Right cardiac atrium (tissue), 5 donors: ENCODE measurements around the gene INTS4. TPM values are rescaled to one million over a fixed set of nuclear protein-coding genes. Genes with fewer than 3 reads are reported as not detected.
A peak's percentile ranks its signal among the peaks of the same experiment; 100 is the strongest.
"Not testable (repeated sequence)": the region's sequence is repeated elsewhere in the genome, so short reads cannot be mapped to it uniquely, and the experiment has no call there.

ENCODE experiments used
- ATAC-seq, 2 donors: fragments of 200-7000 bp; cut with Tn5 transposase; one replicate each; pipeline versions ENCODE4 v1.8.0 to v1.9.1; 2020; ENCODE audit warnings: moderate library complexity in 2 of 2, mild to moderate bottlenecking in 1 of 2
- DNase-seq, 3 donors: peaks; one replicate each; pipeline ENCODE4 v3.0.0-alpha.2; 2020
- H3K27ac ChIP-seq: one replicate; pipeline ENCODE4 v1.5.1; 2013; ENCODE audit warnings: mild to moderate bottlenecking, low read length, control low read depth, moderate library complexity
- H3K27me3 ChIP-seq: one replicate; pipeline ENCODE4 v1.6.1; 2013; ENCODE audit not compliant: control insufficient read depth, insufficient read depth
- H3K4me1 ChIP-seq: one replicate; pipeline ENCODE4 v1.6.1; 2013; ENCODE audit warnings: low read length; ENCODE audit not compliant: control insufficient read depth, insufficient read depth
- H3K4me3 ChIP-seq: one replicate; pipeline ENCODE4 v1.5.1; 2013; ENCODE audit warnings: low read length, control low read depth
- H3K9me3 ChIP-seq: one replicate; pipeline ENCODE4 v1.6.1; 2013; ENCODE audit warnings: low read length; ENCODE audit not compliant: control insufficient read depth
- WGBS: extraction: QIAGEN DNeasy Blood & Tissue Kit; methylation state at CpG from one replicate; pipeline ENCODE4 v1.1.7; 2013; 5-methylcytosine and 5-hydroxymethylcytosine counted together
- intact Hi-C, 4 donors: fragments of 100-400 bp; cut with DNase I; formaldehyde crosslinking; loops; one replicate each; pipeline versions ENCODE4 v1.11.0 to v1.14.0; 2022 to 2023
- polyA plus RNA-seq: library from polyadenylated mRNA; stranded (reverse); fragments of 200-250 nt; gene quantifications from one replicate; pipeline ENCODE4 v1.2.3, GENCODE V29; 2013
- total RNA-seq, 4 donors: library from RNA; stranded (reverse); fragmentation: NEBNext Ultra II Directional; extraction: Animal tissue kit (Norgen Biotek cat#: 25700); gene quantifications; one replicate each; pipeline ENCODE4 v1.2.1, GENCODE V29; 2021
- donor health status: healthy with polysubstance abuse.
- donor health status: DM: no; HTN: yes; CAD: no.
- donor health status: DM: no; HTN: no; CAD: no.
- donor health status: DM: no; HTN: yes; CAD: no; lungs with severe emphysema.
- donor health status: DM: yes; HTN: yes; CAD: no.

The INTS4 gene
- total and polyA plus RNA-seq, 5 donors = 9.3 to 15.3 (median 14.9) TPM

DNA sequence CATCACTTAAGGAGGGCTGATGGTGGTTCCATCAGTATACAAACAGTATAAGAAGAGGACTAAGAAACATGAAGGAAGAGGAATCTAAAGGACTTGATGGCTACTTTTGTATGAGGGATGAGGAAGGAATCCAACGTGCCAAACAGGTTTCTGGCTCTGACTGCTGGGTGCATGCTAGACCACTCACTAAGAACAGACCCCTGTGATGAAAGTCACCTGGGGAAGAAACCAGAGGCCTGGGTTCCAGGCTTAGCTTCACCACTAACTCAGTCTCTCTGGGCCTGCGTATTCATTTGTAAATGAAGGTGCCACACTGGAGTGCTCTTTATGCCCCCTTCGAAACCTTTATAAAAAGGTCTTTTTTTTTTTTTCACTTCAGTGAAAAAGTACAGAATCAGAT lies 118.4 kb downstream of the INTS4 start:
- WGBS = 85% methylated on average over 3 of the region's 3 CpGs
- Histone ChIP-seq H3K27me3 (no peaks in the 10 kb centered on the region), H3K27ac (no peak overlapping the region), H3K4me3 (no peak overlapping the region), H3K4me1 (no peaks in the 10 kb centered on the region), H3K9me3 (no peaks in the 10 kb centered on the region)
- no peak for ATAC-seq
- intact Hi-C loops = no loop called here
- DNase-seq = no peak

DNA sequence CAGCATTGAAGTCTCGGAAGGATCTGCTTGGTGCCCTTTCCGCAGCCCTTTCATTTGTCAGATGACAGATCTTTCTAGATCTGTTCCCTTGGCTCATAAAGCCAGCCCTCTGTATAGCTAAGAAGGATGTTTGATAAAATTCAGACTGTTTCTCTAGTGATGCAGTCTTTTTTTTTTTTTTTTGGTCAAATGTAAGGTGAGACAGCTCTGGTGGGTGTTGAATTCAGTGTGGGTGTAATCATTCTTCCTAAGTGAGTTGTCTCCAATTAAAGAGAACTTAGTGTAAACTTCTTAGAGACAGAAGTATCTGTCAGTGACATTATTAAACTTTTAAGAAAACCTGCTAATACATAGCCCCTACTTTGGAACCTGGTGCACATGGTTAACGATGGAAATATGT lies 120.3 kb downstream of the INTS4 start:
- WGBS = 99% methylated on average over 3 of the region's 3 CpGs
- no peak overlapping the region for H3K27ac ChIP-seq
- H3K9me3 ChIP-seq = no peaks in the 10 kb centered on the region
- intact Hi-C loops = no loop called here
- no peaks in the 10 kb centered on the region for H3K27me3 ChIP-seq
- H3K4me1 ChIP-seq = no peaks in the 10 kb centered on the region
- ATAC-seq = no peak
- DNase-seq = no peak
- no peak overlapping the region for H3K4me3 ChIP-seq

DNA sequence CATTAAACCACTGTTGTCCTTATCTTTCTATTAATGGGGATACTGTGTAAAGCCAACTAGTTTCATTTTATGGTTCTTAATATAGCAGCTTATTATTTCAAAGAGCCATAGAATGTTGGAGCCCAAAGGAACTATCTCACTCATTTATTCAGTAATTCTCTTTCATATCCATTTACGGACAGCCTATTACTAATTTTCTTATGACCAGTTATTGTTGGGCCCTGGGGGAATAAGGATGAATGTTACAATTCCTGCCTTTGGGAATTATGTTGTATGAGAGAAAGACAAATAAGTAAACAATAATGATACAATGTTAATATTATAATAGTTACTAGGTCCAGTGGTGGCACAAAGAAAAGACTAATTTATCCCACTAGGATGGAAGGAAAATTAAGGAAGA lies 121.1 kb downstream of the INTS4 start:
- H3K4me1 ChIP-seq = no peaks in the 10 kb centered on the region
- intact Hi-C loops = no loop called here
- no peak for ATAC-seq
- no peak overlapping the region for H3K27ac ChIP-seq
- no peak for DNase-seq
- no peak overlapping the region for H3K4me3 ChIP-seq
- H3K9me3 ChIP-seq = no peaks in the 10 kb centered on the region
- WGBS = 91% methylated on average over 1 of the region's 1 CpG
- no peaks in the 10 kb centered on the region for H3K27me3 ChIP-seq

DNA sequence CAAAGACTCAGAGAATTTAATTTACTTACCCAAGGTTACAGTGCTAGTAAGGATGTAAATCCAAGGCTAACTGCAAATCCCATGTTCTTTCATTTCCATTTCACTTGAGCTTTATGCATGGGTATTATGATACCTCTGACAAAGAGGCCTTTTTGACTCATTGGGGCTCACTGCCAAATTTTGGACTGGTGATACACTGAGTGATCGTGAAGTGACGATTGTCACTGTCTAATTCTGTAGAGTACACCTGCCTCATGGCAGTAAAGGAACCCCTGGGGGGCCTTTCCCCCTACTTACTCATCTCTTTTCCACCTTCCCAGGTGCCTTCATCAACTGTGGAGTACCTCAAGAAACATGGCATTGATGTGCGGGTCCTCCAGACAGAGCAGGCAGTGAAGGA lies 122.6 kb downstream of the INTS4 start:
- Histone ChIP-seq H3K27ac (no peak overlapping the region), H3K4me3 (no peak overlapping the region), H3K4me1 (no peaks in the 10 kb centered on the region), H3K9me3 (no peaks in the 10 kb centered on the region), H3K27me3 (no peaks in the 10 kb centered on the region)
- DNase-seq (no peak), ATAC-seq (no peak)
- 91% methylated on average over 3 of the region's 3 CpGs for WGBS
- intact Hi-C loops = no loop called here

DNA sequence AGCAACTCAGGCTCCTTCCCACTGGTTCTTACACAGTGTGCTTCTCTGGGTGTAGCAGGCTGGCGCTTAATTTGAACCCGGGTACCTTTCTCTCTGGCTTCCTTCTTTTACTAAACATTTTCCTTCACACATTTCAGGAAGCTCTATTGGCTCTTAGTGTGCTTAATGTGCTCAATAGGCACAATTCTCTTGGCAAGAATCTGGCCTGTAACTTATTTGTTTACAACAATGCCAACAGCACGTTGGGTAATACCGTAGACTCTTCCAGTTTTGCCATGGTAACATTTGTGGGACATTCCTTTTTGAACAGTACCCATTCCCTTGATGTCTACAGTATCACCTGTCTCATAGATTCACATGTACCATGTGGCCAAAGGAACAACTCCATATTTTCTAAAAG lies 125.7 kb downstream of the INTS4 start:
- no peaks in the 10 kb centered on the region for H3K27me3 ChIP-seq
- ATAC-seq (no peak), DNase-seq (no peak)
- no peaks in the 10 kb centered on the region for H3K9me3 ChIP-seq
- H3K4me3 ChIP-seq = no peak overlapping the region
- 97% methylated on average over 4 of the region's 4 CpGs for WGBS
- no peak overlapping the region for H3K27ac ChIP-seq
- H3K4me1 ChIP-seq = peaks cover 2% of the 10 kb centered on the region
- intact Hi-C loops = no loop called here

DNA sequence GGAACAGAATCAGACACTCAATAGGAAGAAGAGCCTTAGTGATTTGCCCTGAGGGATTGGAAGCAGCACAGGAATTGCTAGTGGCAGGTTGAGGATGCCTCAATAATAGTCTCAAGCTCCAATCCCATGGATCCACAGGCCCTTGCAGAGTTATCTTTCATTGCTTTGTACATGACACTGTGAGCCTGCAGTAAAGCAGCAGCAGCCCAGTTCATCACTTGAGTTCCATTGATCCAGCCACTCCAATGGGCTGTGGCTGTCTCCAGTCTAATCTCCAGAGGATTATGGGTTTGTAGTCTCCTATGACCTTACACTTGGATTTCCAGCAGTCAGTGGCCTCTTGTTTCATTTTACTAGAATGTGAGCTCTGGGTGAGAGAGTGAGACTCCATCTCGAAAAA lies 128.1 kb downstream of the INTS4 start:
- Histone ChIP-seq H3K9me3 (no peaks in the 10 kb centered on the region), H3K4me3 (no peak overlapping the region), H3K27me3 (no peaks in the 10 kb centered on the region), H3K4me1 (peaks cover 2% of the 10 kb centered on the region), H3K27ac (no peak overlapping the region)
- ATAC-seq (no peak), DNase-seq (no peak)
- WGBS = 90% methylated on average over 1 of the region's 1 CpG
- intact Hi-C loops = no loop called here

DNA sequence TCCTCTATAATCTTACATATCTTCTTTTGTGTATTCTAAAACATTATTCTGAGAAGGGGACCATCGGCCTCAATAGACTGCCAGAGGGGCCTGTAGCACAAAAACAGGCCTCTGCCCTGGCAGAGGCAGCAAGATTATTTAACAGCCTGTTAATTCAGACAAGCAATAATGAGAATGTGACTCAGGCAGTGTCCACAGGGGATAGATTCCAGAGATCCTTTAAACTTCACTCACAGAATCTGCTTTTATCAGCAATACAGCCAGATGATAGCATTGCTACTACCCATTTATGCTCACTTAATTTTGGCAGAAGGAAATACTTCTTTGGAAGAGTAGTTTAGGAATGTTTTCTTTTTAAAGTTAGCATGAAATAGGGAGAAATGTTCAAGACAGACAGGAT lies 128.7 kb downstream of the INTS4 start:
- DNase-seq (no peak), ATAC-seq (peak; percentile 29 to 36)
- 38% methylated on average over 1 of the region's 1 CpG for WGBS
- Histone ChIP-seq H3K27ac (no peak overlapping the region), H3K27me3 (no peaks in the 10 kb centered on the region), H3K4me3 (no peak overlapping the region), H3K9me3 (no peaks in the 10 kb centered on the region), H3K4me1 (peaks cover 2% of the 10 kb centered on the region)
- intact Hi-C loops = no loop called here

DNA sequence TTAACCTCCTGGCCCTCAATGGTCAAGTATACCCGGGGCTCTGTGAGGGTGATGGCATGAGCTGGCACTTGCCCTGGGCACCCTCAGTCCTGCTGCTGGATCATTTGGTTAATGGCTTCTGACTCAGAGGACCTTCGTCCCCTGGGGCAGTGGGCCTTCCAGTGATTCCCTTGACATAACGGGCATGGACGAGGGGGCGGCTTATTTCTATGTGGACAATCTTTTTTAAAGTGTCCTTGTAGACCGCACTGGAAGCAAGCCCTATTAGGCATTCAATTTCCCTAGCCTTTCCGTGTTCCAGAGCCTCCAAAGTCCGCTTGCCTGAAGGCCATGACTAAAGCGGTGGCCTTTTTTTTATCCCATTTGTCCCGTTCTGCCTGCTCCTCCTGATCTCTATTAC lies 133.0 kb downstream of the INTS4 start:
- H3K4me1 ChIP-seq, H3K27me3 ChIP-seq, DNase-seq, ATAC-seq, H3K9me3 ChIP-seq, H3K4me3 ChIP-seq, intact Hi-C loops, H3K27ac ChIP-seq: not testable (repeated sequence)
- WGBS = 92% methylated on average over 10 of the region's 10 CpGs

DNA sequence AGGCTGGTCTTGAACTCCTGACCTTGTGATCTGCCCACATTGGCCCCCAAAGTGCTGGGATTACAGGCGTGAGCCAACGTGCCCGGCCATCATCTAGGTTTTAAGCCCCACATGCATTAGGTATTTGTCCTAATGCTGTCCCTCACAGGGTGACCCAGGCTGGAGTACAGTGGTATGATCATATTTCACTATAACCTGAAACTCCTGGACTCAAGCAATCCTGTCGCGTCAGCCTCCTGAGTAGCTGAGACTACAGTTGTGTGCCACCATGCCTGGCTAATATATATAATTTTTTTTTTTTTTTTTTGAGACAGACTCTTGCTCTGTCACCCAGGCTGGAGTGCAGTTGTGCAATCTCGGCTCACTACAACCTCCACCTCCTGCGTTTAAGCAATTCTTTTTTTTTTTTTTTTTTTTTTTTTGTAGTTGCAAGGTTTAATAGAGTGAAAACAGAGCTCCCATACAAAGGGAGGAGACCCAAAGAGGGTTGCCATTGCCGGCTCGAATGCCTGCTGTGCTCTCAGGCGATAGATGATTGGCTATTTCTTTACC lies 136.5 kb downstream of the INTS4 start:
- 99% methylated on average over 10 of the region's 10 CpGs for WGBS
- H3K27ac ChIP-seq, H3K4me3 ChIP-seq, DNase-seq, intact Hi-C loops, H3K9me3 ChIP-seq, H3K27me3 ChIP-seq, ATAC-seq, H3K4me1 ChIP-seq: not testable (repeated sequence)

DNA sequence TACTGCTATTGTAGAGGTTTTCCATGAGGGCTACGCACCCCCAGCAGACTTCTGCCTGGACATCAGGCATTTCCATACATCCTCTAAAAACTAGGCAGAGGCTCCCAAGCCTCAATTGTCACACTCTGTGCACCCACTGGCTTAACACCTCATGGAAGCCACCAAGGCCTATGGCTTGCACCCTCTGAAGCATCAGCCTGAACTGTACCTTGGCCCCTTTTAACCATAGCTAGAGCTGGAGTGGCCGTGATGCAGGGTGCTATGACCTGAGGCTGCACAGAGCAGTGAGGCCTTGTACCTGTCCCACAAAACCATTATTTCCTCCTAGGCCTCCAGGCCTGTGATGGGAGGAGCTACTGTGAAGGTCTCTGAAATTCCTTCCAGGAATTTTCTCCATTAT lies 139.6 kb downstream of the INTS4 start:
- intact Hi-C loops = no loop called here
- H3K9me3 ChIP-seq = no peaks in the 10 kb centered on the region
- 98% methylated on average over 2 of the region's 2 CpGs for WGBS
- H3K27me3 ChIP-seq = no peaks in the 10 kb centered on the region
- DNase-seq = no peak
- H3K27ac ChIP-seq = no peak overlapping the region
- H3K4me3 ChIP-seq = no peak overlapping the region
- H3K4me1 ChIP-seq = no peaks in the 10 kb centered on the region
- no peak for ATAC-seq

DNA sequence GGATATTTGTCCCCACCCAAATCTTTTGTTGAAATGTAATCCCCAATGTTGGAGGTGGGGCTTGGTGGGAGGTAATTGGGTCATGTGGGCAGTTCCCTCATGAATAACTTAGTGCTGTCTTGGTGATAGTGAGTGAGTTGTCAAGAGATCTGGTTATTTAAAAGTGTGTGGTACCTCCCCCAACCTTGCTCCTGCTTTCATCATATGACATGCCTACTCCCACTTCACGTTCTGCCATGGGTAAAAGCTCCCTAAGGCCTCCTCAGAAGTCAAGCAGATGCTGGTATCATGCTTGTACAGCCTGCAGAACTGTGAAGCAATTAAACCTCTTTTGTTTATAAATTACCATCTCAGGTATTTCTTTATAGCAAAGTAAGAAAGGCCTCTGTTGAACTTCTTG lies 143.0 kb downstream of the INTS4 start:
- ATAC-seq (no peak), DNase-seq (no peak)
- no peaks in the 10 kb centered on the region for H3K27me3 ChIP-seq
- intact Hi-C loops = no loop called here
- H3K9me3 ChIP-seq = no peaks in the 10 kb centered on the region
- H3K4me3 ChIP-seq = no peak overlapping the region
- WGBS = 77% methylated on average over 1 of the region's 1 CpG
- no peak overlapping the region for H3K27ac ChIP-seq
- H3K4me1 ChIP-seq = no peaks in the 10 kb centered on the region

DNA sequence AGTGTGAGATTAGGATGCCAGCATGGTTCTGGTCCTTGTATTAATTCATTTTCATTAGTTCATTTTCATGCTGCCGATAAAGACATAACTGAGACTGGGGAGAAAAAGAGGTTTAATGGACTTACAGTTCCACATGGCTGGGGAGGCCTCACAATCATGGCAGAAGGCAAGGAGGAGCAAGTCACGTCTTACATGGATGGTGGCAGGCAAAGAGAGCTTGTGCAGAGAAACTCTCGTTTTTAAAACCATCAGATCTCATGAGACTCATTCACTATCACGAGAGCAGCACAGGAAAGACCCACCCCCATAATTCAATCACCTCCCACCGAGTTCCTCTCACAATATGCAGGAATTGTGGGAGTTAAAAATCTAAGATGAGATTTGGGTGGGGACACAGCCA lies 150.8 kb downstream of the INTS4 start:
- H3K4me3 ChIP-seq, ATAC-seq, H3K9me3 ChIP-seq, H3K27ac ChIP-seq, DNase-seq, H3K4me1 ChIP-seq, intact Hi-C loops, H3K27me3 ChIP-seq: not testable (repeated sequence)
- 94% methylated on average over 5 of the region's 5 CpGs for WGBS
